ENCODE measurements around the gene ZDHHC1. TPM values are rescaled to one million over a fixed set of nuclear protein-coding genes. Genes with fewer than 3 reads are reported as not detected.

ZDHHC1 gene
- total and polyA plus RNA-seq, 2 donors (not counting 3 experiments of a cell fraction or from before 2014, with no cell fraction given), result 11.4 to 14.4 TPM

DNA sequence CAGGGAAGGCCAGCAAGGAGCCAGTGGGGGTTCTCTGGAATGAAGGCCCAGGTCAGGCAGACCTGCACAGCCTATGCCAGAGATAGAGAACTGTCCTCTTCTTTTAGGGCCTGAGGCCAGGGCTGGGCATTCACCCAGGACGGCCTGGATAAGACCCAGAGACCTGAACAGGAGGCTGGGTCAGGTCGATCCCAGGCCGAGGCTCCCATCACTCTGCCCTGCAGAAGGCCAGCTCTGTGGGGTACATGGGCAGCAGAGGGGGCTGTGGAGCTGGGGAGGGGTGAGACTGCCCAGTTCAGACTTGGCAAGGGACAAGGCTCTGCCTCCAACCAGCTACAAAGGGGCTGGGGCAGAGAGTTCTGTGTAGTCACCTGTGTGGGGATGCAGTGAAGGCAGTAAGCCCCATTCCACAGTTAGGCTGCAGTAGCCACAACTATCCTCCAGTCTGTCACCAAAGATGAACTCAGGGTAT lies 29.2 kb upstream of the ZDHHC1 start:
- FAIRE-seq, result no peak
- Histone ChIP-seq H3K9me1 (replicated peaks; ENCODE audit: control insufficient read depth, extremely low read depth, insufficient read depth, low read length) (no peaks in the 10 kb centered on the region), H3K4me1 (ENCODE audit: control insufficient read depth, extremely low read depth, insufficient read depth, low read length) (no peaks in the 10 kb centered on the region), H3K79me2 (ENCODE audit: control insufficient read depth, insufficient read depth, low read length) (no peaks in the 10 kb centered on the region), H4K20me1 (replicated peaks; ENCODE audit: control insufficient read depth, extremely low read depth, insufficient read depth, low read length) (no peaks in the 10 kb centered on the region), H3K4me2 (ENCODE audit: insufficient read depth, low read length) (no peak overlapping the region), H2AFZ (ENCODE audit: low read depth, low read length) (no peak overlapping the region), H3K27me3 (ENCODE audit: control insufficient read depth in 2 of 2, insufficient read depth in 2 of 2, low read length in 2 of 2) (no peaks in the 10 kb centered on the region), H3K36me3 (ENCODE audit: control insufficient read depth in 2 of 2, extremely low read depth in 1 of 2, insufficient read depth in 2 of 2, low read length in 2 of 2) (peaks cover 0 to 19% of the 10 kb centered on the region in 2 experiments), H3K4me3 (replicated peaks in 1 of 3; ENCODE audit: insufficient read depth in 1 of 3, low read depth in 1 of 3, low read length in 3 of 3) (no peak overlapping the region), H3K9ac (replicated peaks; ENCODE audit: extremely low read depth, insufficient read depth, low read length) (no peak overlapping the region), H3K27ac (ENCODE audit: insufficient read depth, low read depth, low read length) (no peak overlapping the region), H3K9me3 (replicated peaks; ENCODE audit: control insufficient read depth, insufficient read depth, low read length) (no peaks in the 10 kb centered on the region)
- CTCF ChIA-PET, result interaction anchor here (0.7 to 5.8 kb wide), 12 partner anchors 11 to 185 kb away, joined by 3 to 57 read pairs (median 4); partner anchors contain the start of gene HSD11B2
- dilution Hi-C loops (cut with MboI; ENCODE audit: extremely low pct_ligation_motif_present, low sequenced_read_pairs), result no loop called here
- DNase-seq (ENCODE audit: low read depth, low spot score), result no peak
- intact Hi-C loops (cut with micrococcal nuclease), result loop anchor here (5.0 kb wide), 1 partner anchor 73 kb away; no protein-coding TSS in a partner anchor
- no TSS peak for BruUV-seq (replicated peaks)
- TF ChIP-seq JUN (IDR thresholded peaks at IDR 0.05; ENCODE audit: borderline replicate concordance, insufficient read depth, insufficient read length, low read depth) (no peak), POLR2AphosphoS5 (IDR thresholded peaks at IDR 0.05; ENCODE audit: insufficient read depth, low read depth, low read length) (no peak), CTCF (IDR thresholded peaks at IDR 0.05; ENCODE audit: extremely low read depth in 1 of 2, insufficient read depth in 1 of 2, low read depth in 1 of 2, low read length in 2 of 2) (peak in 1 of 2 donors; percentile 18), POLR2A (IDR thresholded peaks at IDR 0.05; ENCODE audit: low read depth, low read length) (no peak), MYC (IDR thresholded peaks at IDR 0.05; ENCODE audit: low read depth, low read length) (no peak)
- POLR2A ChIA-PET, result no interaction called here

- ChIA-PET POLR2A (no interaction called here), CTCF (interaction anchor here (0.7 to 5.8 kb wide), 8 partner anchors 11 to 184 kb away, joined by 3 to 57 read pairs (median 9); partner anchors contain the start of gene HSD11B2)
- no peaks in the 10 kb centered on the region for H4K20me1 ChIP-seq (replicated peaks; ENCODE audit: control insufficient read depth, extremely low read depth, insufficient read depth, low read length)
- peaks cover 0 to 19% of the 10 kb centered on the region in 2 experiments for H3K36me3 ChIP-seq (ENCODE audit: control insufficient read depth in 2 of 2, extremely low read depth in 1 of 2, insufficient read depth in 2 of 2, low read length in 2 of 2)
- H3K9ac ChIP-seq (replicated peaks; ENCODE audit: extremely low read depth, insufficient read depth, low read length), result no peak overlapping the region
- no peak overlapping the region for H3K27ac ChIP-seq (ENCODE audit: insufficient read depth, low read depth, low read length)
- no peaks in the 10 kb centered on the region for H3K27me3 ChIP-seq (ENCODE audit: control insufficient read depth in 2 of 2, insufficient read depth in 2 of 2, low read length in 2 of 2)
- no peak overlapping the region for H3K4me3 ChIP-seq (replicated peaks in 1 of 3; ENCODE audit: insufficient read depth in 1 of 3, low read depth in 1 of 3, low read length in 3 of 3)
- no peaks in the 10 kb centered on the region for H3K4me1 ChIP-seq (ENCODE audit: control insufficient read depth, extremely low read depth, insufficient read depth, low read length)
- no peak for DNase-seq (ENCODE audit: low read depth, low spot score)
- no TSS peak for BruUV-seq (replicated peaks)
- H2AFZ ChIP-seq (ENCODE audit: low read depth, low read length), result no peak overlapping the region
- TF ChIP-seq GATA2 (IDR thresholded peaks at IDR 0.05; ENCODE audit: insufficient read depth, insufficient read length, low read depth, low read length) (no peak), MYC (IDR thresholded peaks at IDR 0.05; ENCODE audit: low read depth, low read length) (no peak), FOS (IDR thresholded peaks at IDR 0.05; ENCODE audit: borderline replicate concordance, insufficient read depth, low read length) (no peak), EZH2 (IDR thresholded peaks at IDR 0.05; ENCODE audit: borderline replicate concordance, low read depth, low read length, severe bottlenecking) (no peak), MAX (IDR thresholded peaks at IDR 0.05; ENCODE audit: insufficient read depth, insufficient read length) (no peak), POLR2A (IDR thresholded peaks at IDR 0.05; ENCODE audit: low read depth, low read length) (no peak), JUN (IDR thresholded peaks at IDR 0.05; ENCODE audit: borderline replicate concordance, insufficient read depth, insufficient read length, low read depth) (no peak), POLR2AphosphoS5 (IDR thresholded peaks at IDR 0.05; ENCODE audit: insufficient read depth, low read depth, low read length) (no peak), CTCF (IDR thresholded peaks at IDR 0.05; ENCODE audit: extremely low read depth in 1 of 2, insufficient read depth in 1 of 2, low read depth in 1 of 2, low read length in 2 of 2) (no peak)
- H3K79me2 ChIP-seq (ENCODE audit: control insufficient read depth, insufficient read depth, low read length), result no peaks in the 10 kb centered on the region
- no peak for FAIRE-seq
- no peak overlapping the region for H3K4me2 ChIP-seq (ENCODE audit: insufficient read depth, low read length)
- dilution Hi-C loops (cut with MboI; ENCODE audit: extremely low pct_ligation_motif_present, low sequenced_read_pairs) (no loop called here), intact Hi-C loops (cut with micrococcal nuclease) (loop anchor here (5.0 kb wide), 1 partner anchor 73 kb away; no protein-coding TSS in a partner anchor)
- H3K9me1 ChIP-seq (replicated peaks; ENCODE audit: control insufficient read depth, extremely low read depth, insufficient read depth, low read length), result no peaks in the 10 kb centered on the region
- no peaks in the 10 kb centered on the region for H3K9me3 ChIP-seq (replicated peaks; ENCODE audit: control insufficient read depth, insufficient read depth, low read length)
Observed at GRCh38 chr16:67445126-67445426, 28.8 kb upstream of the ZDHHC1 start.
